GM21619 (cell line): ENCODE measurements around the gene KRT26.
A peak's percentile ranks its signal among the peaks of the same experiment; 100 is the strongest.
"Not testable (repeated sequence)": the region's sequence is repeated elsewhere in the genome, so short reads cannot be mapped to it uniquely, and the experiment has no call there.

Source experiments
- ATAC-seq: cut with Tn5 transposase; IDR thresholded peaks from one replicate; pipeline ENCODE4 v1.9.1; 2021; ENCODE audit not compliant: unreplicated experiment

KRT26 gene

GRCh38 chr17:40772101-40772500 lies at the start of gene KRT26:
TSS of gene KRT26 (minus strand) at chr17:40772201. CDS start at chr17:40772113, 88 bp downstream.
- ATAC-seq, result no peak

- ATAC-seq, result no peak
Observed at GRCh38 chr17:40821536-40821935, 49.5 kb upstream of the KRT26 start.

- ATAC-seq, result no peak
Observed at GRCh38 chr17:40820228-40820838, 48.3 kb upstream of the KRT26 start.

GRCh38 chr17:40819528-40820125 lies 47.6 kb upstream of the KRT26 start:
- no peak for ATAC-seq

GRCh38 chr17:40818733-40819527 lies 46.9 kb upstream of the KRT26 start:
- peak; percentile 57 for ATAC-seq

- ATAC-seq, result no peak
Observed at GRCh38 chr17:40818343-40818732, 46.3 kb upstream of the KRT26 start.

- ATAC-seq, result no peak
Observed at GRCh38 chr17:40817103-40817682, 45.2 kb upstream of the KRT26 start.

- ATAC-seq, result no peak
Observed at GRCh38 chr17:40816569-40816968, 44.6 kb upstream of the KRT26 start.

GRCh38 chr17:40815381-40815780 lies 43.4 kb upstream of the KRT26 start:
- no peak for ATAC-seq

- ATAC-seq, result not testable (repeated sequence)
Observed at GRCh38 chr17:40814657-40815056, 42.7 kb upstream of the KRT26 start.

- ATAC-seq, result no peak
Observed at GRCh38 chr17:40813804-40814203, 41.8 kb upstream of the KRT26 start.

- no peak for ATAC-seq
Observed at GRCh38 chr17:40812639-40813038, 40.6 kb upstream of the KRT26 start.

- no peak for ATAC-seq
Observed at GRCh38 chr17:40810494-40810893, 38.5 kb upstream of the KRT26 start.

- no peak for ATAC-seq
Observed at GRCh38 chr17:40809721-40810421, 37.9 kb upstream of the KRT26 start.

- ATAC-seq, result no peak
Observed at GRCh38 chr17:40806131-40806530, 34.1 kb upstream of the KRT26 start.

- ATAC-seq, result peak; percentile 48
Observed at GRCh38 chr17:40803617-40804082, 31.6 kb upstream of the KRT26 start.

GRCh38 chr17:40801157-40801556 lies 29.2 kb upstream of the KRT26 start:
- no peak for ATAC-seq

- no peak for ATAC-seq
Observed at GRCh38 chr17:40800381-40800780, 28.4 kb upstream of the KRT26 start.

- no peak for ATAC-seq
Observed at GRCh38 chr17:40799859-40800258, 27.9 kb upstream of the KRT26 start, which contains the start of gene KRT28. TSS of gene KRT28 (minus strand) at chr17:40799959. CDS start at chr17:40799893, 66 bp downstream.

GRCh38 chr17:40796846-40797245 lies 24.8 kb upstream of the KRT26 start:
- ATAC-seq, result no peak
